Heart right ventricle (tissue), 16 donors: ENCODE data around the gene CD226. TPM values are rescaled to one million over a fixed set of nuclear protein-coding genes. Genes with fewer than 3 reads are reported as not detected.

Experiments
- ATAC-seq, 8 donors: fragments of 200-7000 bp; cut with Tn5 transposase; one replicate each; pipeline ENCODE4 v1.9.1; 2020; ENCODE audit warnings: mild to moderate bottlenecking in 8 of 8, moderate library complexity in 8 of 8, moderate number of reproducible peaks in 1 of 8
- DNase-seq, 2 donors: peaks; one replicate each; pipeline ENCODE4 v3.0.0-alpha.2; 2020
- H3K27ac ChIP-seq, 10 donors: fragments of 200-600 bp; sonication (generic) in 2 of 10; one replicate each; pipeline versions ENCODE4 v1.5.0 to v1.8.0; 2020 to 2022; ENCODE audit warnings: mild to moderate bottlenecking in 3 of 10
- H3K27me3 ChIP-seq, 7 donors: fragments of 200-600 bp; one replicate each; pipeline ENCODE4 v1.8.0; 2021 to 2022; ENCODE audit warnings: mild to moderate bottlenecking in 2 of 7
- H3K36me3 ChIP-seq, 9 donors: fragments of 200-600 bp; sonication (generic) in 1 of 9; one replicate each; pipeline versions ENCODE4 v1.5.0 to v1.8.0; 2020 to 2022; ENCODE audit warnings: mild to moderate bottlenecking in 2 of 9
- H3K4me1 ChIP-seq, 9 donors: fragments of 200-600 bp; sonication (generic) in 1 of 9; one replicate each; pipeline versions ENCODE4 v1.5.0 to v1.8.0; 2020 to 2022; ENCODE audit warnings: mild to moderate bottlenecking in 4 of 9
- H3K4me3 ChIP-seq, 10 donors: fragments of 200-600 bp; sonication (generic) in 2 of 10; one replicate each; pipeline versions ENCODE4 v1.5.0 to v1.8.0; 2020 to 2022; ENCODE audit warnings: mild to moderate bottlenecking in 7 of 10, moderate library complexity in 2 of 10
- H3K9me3 ChIP-seq, 11 donors: fragments of 200-600 bp in 10 of 11; sonication (generic) in 2 of 11; one replicate each; pipeline versions ENCODE4 v1.5.0 to v1.8.0; 2013 to 2022; ENCODE audit warnings: mild to moderate bottlenecking in 2 of 11, control low read depth in 1 of 11, moderate library complexity in 1 of 11
- WGBS, 2 donors: extraction: QIAGEN DNeasy Blood & Tissue Kit; methylation state at CpG; one replicate each; pipeline ENCODE4 v1.1.7; 2013; ENCODE audit warnings: inconsistent platforms in 1 of 2; 5-methylcytosine and 5-hydroxymethylcytosine counted together
- intact Hi-C, 10 donors: fragments of 100-400 bp; cut with DNase I; formaldehyde crosslinking; loops; one replicate each; pipeline versions ENCODE4 v1.11.1 to v1.14.2; 2022
- polyA plus RNA-seq, 2 donors: library from polyadenylated mRNA; stranded (reverse); fragments of 200-250 nt; gene quantifications; one replicate each; pipeline ENCODE4 v1.2.3, GENCODE V29; 2013
- total RNA-seq, 10 donors: library from RNA; stranded (reverse); fragmentation: NEBNext Ultra II Directional in 3 of 10; extraction: Animal tissue kit (Norgen Biotek cat#: 25700) in 3 of 10; gene quantifications; one replicate each; pipeline versions ENCODE4 v1.2.1 to v1.2.4, GENCODE V29; 2021 to 2023
- TF ChIP-seq, protein P1 (sequence below), 9 donors: fragments of 200-600 bp; sonication (generic) in 2 of 9; IDR thresholded peaks; one replicate each; pipeline versions ENCODE4 v1.5.0 to v1.8.0; 2021 to 2022; ENCODE audit warnings: antibody characterized with exemption in 9 of 9, mild to moderate bottlenecking in 5 of 9, moderate library complexity in 1 of 9
- donor health status: Arrhythmogenic right ventricular cardiomyopathy.
- donor health status: ischemic (EF 13 %, LVEDD 7.1; RV severe dilation, severe dysfunction).
- donor health status: healthy with polysubstance abuse.
- donor health status: DM: no; HTN: yes; CAD: no.
- donor health status: DM: no; HTN: no; CAD: no.
- donor health status: ischemic (EF 25% LVEDD 6.9; RV normal size, moderate dysfunction).
- donor health status: ischemic (EF 25% LVEDD 5.7; RV mildly dilated, moderate dysfunction).
- donor health status: healthy.
- donor health status: DM: yes; HTN: yes; CAD: no.
- donor health status: Ischemic cardiomyopathy.
- donor health status: ischemic (EF 35%, LVEDD 5.7; RV mildly dilated, moderate dysfunction).
- donor health status: nonischemic (EF 11% LVEDD 7.7; RV severe dilation, severe dysfunction).
- donor health status: DM: yes; HTN: yes; CAD: no.
- donor health status: PGD.
- donor health status: ischemic (EF 29% LVEDD 5.4; RV normal size, mild dysfunction).
- donor health status: nonischemic (EF 23%, LVEDD 6.1; RV moderate dilation, normal function).

The CD226 gene
- total and polyA plus RNA-seq, 12 donors, result 0.19 to 4.1 (median 0.98) TPM

DNA sequence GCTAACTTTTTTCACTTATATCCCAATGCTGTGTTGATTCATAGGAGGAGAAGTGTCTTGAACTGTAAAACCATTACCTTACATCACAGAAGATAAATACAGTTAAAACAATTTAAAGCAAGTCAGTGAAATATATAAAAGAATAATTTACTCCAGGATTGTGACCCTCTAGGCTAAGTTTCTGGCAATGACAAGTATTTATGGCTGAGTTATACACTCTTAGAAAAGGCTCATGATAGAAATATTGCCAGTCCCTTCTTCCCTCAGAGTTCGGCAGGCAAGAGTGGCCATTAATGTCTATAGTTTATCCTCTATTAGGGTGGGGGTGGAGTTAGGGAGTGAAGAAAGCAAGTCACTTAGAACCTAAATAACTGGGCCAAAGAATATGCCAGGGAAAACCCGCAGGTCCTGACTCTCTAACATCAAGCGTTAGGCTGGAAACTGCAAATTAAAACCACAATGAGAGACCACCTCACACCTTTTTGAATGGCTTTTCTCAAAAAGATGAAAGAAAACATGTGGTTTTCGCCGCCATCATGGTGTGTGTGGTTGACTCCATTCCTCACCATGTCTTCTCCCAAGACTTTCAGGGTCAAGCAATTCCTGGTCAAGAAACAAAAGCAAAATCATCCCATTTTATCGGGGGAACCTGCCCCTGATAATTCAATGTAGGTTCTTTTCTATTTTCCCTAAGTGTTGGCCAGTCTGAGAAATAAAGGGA lies 69.3 kb downstream of the CD226 start:
- peaks cover 0 to 4% (median 0%) of the 10 kb centered on the region in 9 donors for H3K4me1 ChIP-seq
- no peak for DNase-seq

GRCh38 chr18:69876490-69876889 lies 71.2 kb downstream of the CD226 start:
- DNase-seq, result no peak
- 90 to 100% methylated on average over 3 of the region's 3 CpGs for WGBS, 2 donors

More for the DNA sequence above, 69.3 kb downstream of the CD226 start:
- Histone ChIP-seq H3K36me3 (no peaks in the 10 kb centered on the region), H3K27ac (no peak overlapping the region), H3K4me3 (no peak overlapping the region), H3K27me3 (no peaks in the 10 kb centered on the region), H3K9me3 (no peaks in the 10 kb centered on the region)
- TF ChIP-seq, protein P1, sequence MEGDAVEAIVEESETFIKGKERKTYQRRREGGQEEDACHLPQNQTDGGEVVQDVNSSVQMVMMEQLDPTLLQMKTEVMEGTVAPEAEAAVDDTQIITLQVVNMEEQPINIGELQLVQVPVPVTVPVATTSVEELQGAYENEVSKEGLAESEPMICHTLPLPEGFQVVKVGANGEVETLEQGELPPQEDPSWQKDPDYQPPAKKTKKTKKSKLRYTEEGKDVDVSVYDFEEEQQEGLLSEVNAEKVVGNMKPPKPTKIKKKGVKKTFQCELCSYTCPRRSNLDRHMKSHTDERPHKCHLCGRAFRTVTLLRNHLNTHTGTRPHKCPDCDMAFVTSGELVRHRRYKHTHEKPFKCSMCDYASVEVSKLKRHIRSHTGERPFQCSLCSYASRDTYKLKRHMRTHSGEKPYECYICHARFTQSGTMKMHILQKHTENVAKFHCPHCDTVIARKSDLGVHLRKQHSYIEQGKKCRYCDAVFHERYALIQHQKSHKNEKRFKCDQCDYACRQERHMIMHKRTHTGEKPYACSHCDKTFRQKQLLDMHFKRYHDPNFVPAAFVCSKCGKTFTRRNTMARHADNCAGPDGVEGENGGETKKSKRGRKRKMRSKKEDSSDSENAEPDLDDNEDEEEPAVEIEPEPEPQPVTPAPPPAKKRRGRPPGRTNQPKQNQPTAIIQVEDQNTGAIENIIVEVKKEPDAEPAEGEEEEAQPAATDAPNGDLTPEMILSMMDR (IDR thresholded peaks at IDR 0.05), result no peak
- no peak for ATAC-seq
- intact Hi-C loops, result loop anchor here in 1 of 10 donors (10.0 kb wide), 1 partner anchor 56 kb away; no protein-coding TSS in a partner anchor
- 80 to 82% methylated on average over 6 of the region's 6 CpGs for WGBS, 2 donors

GRCh38 chr18:69874058-69874457 lies 73.6 kb downstream of the CD226 start:
- intact Hi-C loops, result loop anchor here in 1 of 10 donors (10.0 kb wide), 1 partner anchor 61 kb away; no protein-coding TSS in a partner anchor
- Histone ChIP-seq H3K4me3 (no peak overlapping the region), H3K27ac (no peak overlapping the region), H3K36me3 (no peaks in the 10 kb centered on the region), H3K27me3 (no peaks in the 10 kb centered on the region), H3K4me1 (peaks cover 0 to 4% (median 0%) of the 10 kb centered on the region in 9 donors), H3K9me3 (no peaks in the 10 kb centered on the region)
- DNase-seq (no peak), ATAC-seq (no peak)
- WGBS, 2 donors, result 75 to 79% methylated on average over 2 of the region's 2 CpGs
- TF ChIP-seq, protein P1 (IDR thresholded peaks at IDR 0.05), result no peak

More at GRCh38 chr18:69876490-69876889, 71.2 kb downstream of the CD226 start:
- H3K4me1 ChIP-seq, result no peaks in the 10 kb centered on the region
- H3K9me3 ChIP-seq, result no peaks in the 10 kb centered on the region
- H3K27me3 ChIP-seq, result no peaks in the 10 kb centered on the region
- no peak for ATAC-seq
- TF ChIP-seq, protein P1 (IDR thresholded peaks at IDR 0.05), result no peak
- no peak overlapping the region for H3K27ac ChIP-seq
- no peak overlapping the region for H3K4me3 ChIP-seq
- no peaks in the 10 kb centered on the region for H3K36me3 ChIP-seq
- intact Hi-C loops, result loop anchor here in 1 of 10 donors (10.0 kb wide), 1 partner anchor 58 kb away; no protein-coding TSS in a partner anchor

- no peak overlapping the region for H3K4me3 ChIP-seq
- TF ChIP-seq, protein P1 (IDR thresholded peaks at IDR 0.05), result no peak
- H3K27me3 ChIP-seq, result no peaks in the 10 kb centered on the region
- ATAC-seq, result no peak
- peaks cover 0 to 4% (median 0%) of the 10 kb centered on the region in 9 donors for H3K4me1 ChIP-seq
- DNase-seq, result no peak
- H3K27ac ChIP-seq, result no peak overlapping the region
- H3K36me3 ChIP-seq, result no peaks in the 10 kb centered on the region
- H3K9me3 ChIP-seq, result no peaks in the 10 kb centered on the region
- intact Hi-C loops, result loop anchor here in 1 of 10 donors (10.0 kb wide), 1 partner anchor 62 kb away; no protein-coding TSS in a partner anchor
- 82 to 87% methylated on average over 4 of the region's 4 CpGs for WGBS, 2 donors
These were observed 75.0 kb downstream of the CD226 start for GRCh38 chr18:69872661-69873060.
